ENCODE results near the gene ZNF628.

DNA sequence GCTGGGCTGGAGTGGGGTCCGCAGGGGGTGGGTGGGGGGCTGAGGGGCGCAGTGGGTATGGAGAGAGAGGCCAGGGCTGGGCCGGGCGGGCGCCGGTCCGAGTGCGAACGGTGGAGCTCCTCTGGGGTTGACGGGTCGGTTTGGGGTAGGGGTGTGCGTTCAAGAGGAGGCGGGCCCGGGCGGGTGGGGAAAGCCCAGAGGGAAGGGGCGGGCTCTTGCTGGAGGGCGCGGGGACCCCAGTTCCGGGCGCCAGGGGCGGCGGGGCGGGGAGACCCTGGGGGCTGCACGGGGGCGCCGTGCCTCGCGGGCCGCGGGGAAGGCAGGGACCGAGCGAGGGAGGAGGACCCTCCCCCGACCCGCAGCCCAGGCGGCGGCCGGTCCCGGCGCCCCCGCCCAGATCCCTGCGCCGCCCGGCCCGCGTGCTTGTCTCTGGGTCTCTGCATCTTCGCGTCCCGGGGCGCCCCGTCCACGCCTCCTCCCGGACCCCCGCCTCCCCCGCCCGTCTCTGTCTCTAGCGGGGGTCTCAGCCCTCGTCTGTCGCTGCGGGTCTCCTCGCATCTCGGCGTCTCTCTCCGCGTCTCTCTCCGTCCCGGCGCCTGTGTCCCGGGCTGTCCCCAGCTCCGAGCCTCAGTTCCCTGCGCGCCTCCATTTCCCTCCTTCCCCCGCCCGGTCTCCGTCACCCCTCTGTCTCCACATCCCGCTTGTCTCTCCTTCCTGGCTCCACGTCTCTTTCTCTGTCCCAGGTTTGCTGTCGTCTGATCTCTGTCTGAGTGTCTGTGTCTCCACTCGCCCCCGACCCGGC lies 25.1 kb upstream of the ZNF628 start:
- TF ChIP-seq CTCF (IDR thresholded peaks at IDR 0.05) (no peak), POLR2A (IDR thresholded peaks at IDR 0.05) (no peak)
